Sigmoid colon (tissue), 7 donors: ENCODE measurements around the gene ABCC3. TPM values are rescaled to one million over a fixed set of nuclear protein-coding genes. Genes with fewer than 3 reads are reported as not detected.
"Not testable (repeated sequence)": the region's sequence is repeated elsewhere in the genome, so short reads cannot be mapped to it uniquely, and the experiment has no call there.

Source experiments
- DNase-seq: peaks from one replicate; pipeline ENCODE4 v3.0.0-alpha.2; 2019
- H3K27ac ChIP-seq, 4 donors: fragments of 200-600 bp; sonication (generic); one replicate each; pipeline ENCODE4 v1.5.1; 2016 to 2019; ENCODE audit warnings: mild to moderate bottlenecking in 1 of 4
- H3K27me3 ChIP-seq, 3 donors: fragments of 200-600 bp; sonication (generic); one replicate each; pipeline ENCODE4 v1.5.1; 2019; ENCODE audit warnings: mild to moderate bottlenecking in 1 of 3
- H3K36me3 ChIP-seq, 4 donors: fragments of 200-600 bp; sonication (generic); one replicate each; pipeline ENCODE4 v1.5.1; 2016 to 2019
- H3K4me1 ChIP-seq, 4 donors: fragments of 200-600 bp; sonication (generic); one replicate each; pipeline ENCODE4 v1.5.1; 2017 to 2019
- H3K4me3 ChIP-seq, 4 donors: fragments of 200-600 bp; sonication (generic); one replicate each; pipeline ENCODE4 v1.5.1; 2017 to 2019; ENCODE audit warnings: mild to moderate bottlenecking in 2 of 4, moderate library complexity in 1 of 4
- H3K9me3 ChIP-seq, 4 donors: fragments of 200-600 bp in 3 of 4; sonication (generic) in 3 of 4; one replicate each; pipeline versions ENCODE4 v1.5.1 to v1.6.1; 2013 to 2019
- EP300 ChIP-seq, 4 donors: sonication (generic); formaldehyde crosslinking; IDR thresholded peaks; one replicate each; pipeline ENCODE4 v1.6.1; 2017; ENCODE audit warnings: antibody characterized with exemption in 4 of 4
- POLR2A ChIP-seq, 2 donors: fragments of 450-650 bp; IDR thresholded peaks; one replicate each; pipeline ENCODE4 v1.6.1; 2016; ENCODE audit warnings: antibody characterized with exemption in 2 of 2, mild to moderate bottlenecking in 2 of 2, moderate library complexity in 2 of 2
- POLR2AphosphoS5 ChIP-seq, 4 donors: sonication (generic); formaldehyde crosslinking; IDR thresholded peaks; one replicate each; pipeline ENCODE4 v1.6.1; 2017; ENCODE audit warnings: antibody characterized with exemption in 4 of 4
- WGBS, 2 donors: extraction: QIAGEN DNeasy Blood & Tissue Kit; methylation state at CpG; one replicate each; pipeline ENCODE4 v1.1.7; 2013; 5-methylcytosine and 5-hydroxymethylcytosine counted together
- intact Hi-C: fragments of 100-400 bp; cut with DNase I; formaldehyde crosslinking; loops from one replicate; pipeline ENCODE4 v1.15.1; 2023
- polyA plus RNA-seq, 3 donors: library from polyadenylated mRNA; stranded (reverse); fragments of 200-250 nt; gene quantifications; one replicate each; pipeline ENCODE4 v1.2.3, GENCODE V29; 2013
- total RNA-seq, 4 donors: library from RNA; depleted of rRNA; stranded (reverse); fragments of >200 nt; gene quantifications; one replicate each; pipeline ENCODE4 v1.1.0, GENCODE V29; 2016
- TF ChIP-seq, protein P1 (sequence below), 4 experiments: fragments of 450-650 bp in 3 of 4; fragments of 200-600 bp in 1 of 4; IDR thresholded peaks; one replicate each; pipeline ENCODE4 v1.5.1; 2016 to 2019; ENCODE audit warnings: antibody characterized with exemption in 4 of 4, mild to moderate bottlenecking in 3 of 4, moderate library complexity in 2 of 4
- donor health status: healthy with polysubstance abuse.
- donor health status: Bipolar disorder and iron deficiency.
- donor health status: healthy.

The ABCC3 gene
- total and polyA plus RNA-seq, 7 donors: 0.71 to 94.1 (median 2.6) TPM

DNA sequence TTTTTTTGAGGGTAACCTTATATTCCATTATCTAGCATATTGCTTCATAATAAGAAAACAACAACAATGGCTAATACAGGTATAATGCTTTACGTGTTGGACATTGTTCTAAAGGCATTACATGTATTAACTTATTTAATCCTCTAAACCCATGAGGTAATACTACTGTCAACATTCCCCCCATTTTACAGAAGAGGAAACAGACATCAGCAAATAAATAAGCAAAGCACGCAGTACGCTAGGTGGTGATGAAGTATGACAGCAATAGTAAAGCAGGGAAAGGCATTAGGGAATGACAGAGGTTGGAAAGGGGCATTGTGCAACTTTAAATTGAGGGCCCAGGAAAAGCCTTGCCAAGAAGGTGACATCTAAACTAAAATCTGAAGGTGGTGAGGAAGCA is 68.5 kb downstream of the ABCC3 start:
- DNase-seq: no peak
- Histone ChIP-seq H3K27me3 (no peaks in the 10 kb centered on the region), H3K4me1 (peaks cover 0 to 53% (median 42%) of the 10 kb centered on the region in 4 donors), H3K27ac (no peak overlapping the region), H3K9me3 (no peaks in the 10 kb centered on the region), H3K4me3 (no peak overlapping the region), H3K36me3 (peaks cover 7 to 25% (median 16%) of the 10 kb centered on the region in 4 donors)
- intact Hi-C loops: no loop called here
- TF ChIP-seq POLR2A (IDR thresholded peaks at IDR 0.05): no peak
- TF ChIP-seq POLR2AphosphoS5 (IDR thresholded peaks at IDR 0.05): no peak
- TF ChIP-seq, protein P1, sequence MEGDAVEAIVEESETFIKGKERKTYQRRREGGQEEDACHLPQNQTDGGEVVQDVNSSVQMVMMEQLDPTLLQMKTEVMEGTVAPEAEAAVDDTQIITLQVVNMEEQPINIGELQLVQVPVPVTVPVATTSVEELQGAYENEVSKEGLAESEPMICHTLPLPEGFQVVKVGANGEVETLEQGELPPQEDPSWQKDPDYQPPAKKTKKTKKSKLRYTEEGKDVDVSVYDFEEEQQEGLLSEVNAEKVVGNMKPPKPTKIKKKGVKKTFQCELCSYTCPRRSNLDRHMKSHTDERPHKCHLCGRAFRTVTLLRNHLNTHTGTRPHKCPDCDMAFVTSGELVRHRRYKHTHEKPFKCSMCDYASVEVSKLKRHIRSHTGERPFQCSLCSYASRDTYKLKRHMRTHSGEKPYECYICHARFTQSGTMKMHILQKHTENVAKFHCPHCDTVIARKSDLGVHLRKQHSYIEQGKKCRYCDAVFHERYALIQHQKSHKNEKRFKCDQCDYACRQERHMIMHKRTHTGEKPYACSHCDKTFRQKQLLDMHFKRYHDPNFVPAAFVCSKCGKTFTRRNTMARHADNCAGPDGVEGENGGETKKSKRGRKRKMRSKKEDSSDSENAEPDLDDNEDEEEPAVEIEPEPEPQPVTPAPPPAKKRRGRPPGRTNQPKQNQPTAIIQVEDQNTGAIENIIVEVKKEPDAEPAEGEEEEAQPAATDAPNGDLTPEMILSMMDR (IDR thresholded peaks at IDR 0.05): no peak
- no peak for TF ChIP-seq EP300 (IDR thresholded peaks at IDR 0.05)
- WGBS, 2 donors: 88 to 95% methylated on average over 3 of the region's 3 CpGs

DNA sequence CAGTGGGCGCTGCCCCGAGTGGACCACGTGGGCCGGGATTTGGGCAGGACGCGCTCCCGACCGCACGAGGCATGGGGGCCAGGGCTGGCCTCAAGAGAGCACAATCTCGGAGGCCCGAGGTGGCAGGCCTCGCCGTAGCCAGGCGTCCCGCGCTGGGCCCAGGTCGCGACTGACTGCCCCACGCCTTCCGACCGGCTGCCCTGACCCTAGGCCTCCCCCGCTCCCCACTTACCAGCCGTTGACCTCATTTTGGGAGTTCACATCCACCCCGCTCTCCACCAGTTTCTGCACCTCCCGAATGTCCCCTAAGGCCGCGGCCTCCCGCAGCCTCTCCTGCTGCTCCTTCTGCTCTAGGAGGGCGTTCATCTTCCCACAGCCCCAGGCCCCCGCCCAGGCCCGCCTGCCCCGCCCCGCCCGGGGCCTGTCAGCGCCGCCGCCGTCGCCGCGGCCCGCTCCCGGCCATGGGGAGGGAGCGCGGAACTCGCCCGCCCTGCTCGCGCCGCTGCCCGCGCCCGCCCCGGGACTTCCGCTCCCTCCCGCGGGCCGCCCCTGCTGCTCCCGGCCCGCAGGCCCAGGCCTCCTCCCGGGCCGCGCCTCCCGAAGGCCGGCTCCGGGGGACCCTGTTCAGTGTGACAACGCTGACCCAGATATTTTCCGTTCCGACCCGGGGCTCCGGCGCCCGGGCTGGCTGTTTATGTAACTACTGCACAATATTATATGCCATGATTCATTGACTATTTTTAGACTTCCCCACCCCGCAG is 72.8 kb downstream of the ABCC3 start, which contains the start of gene ANKRD40:
Gene ANKRD40 (minus strand): TSS at position 626 of the 761 bp plus-strand sequence. CDS start 260 bp downstream, at position 366.
- peak within 1 kb of the TSS; percentile 92 to 97 (median 96) for H3K27ac ChIP-seq
- H3K9me3 ChIP-seq: no peaks in the 10 kb centered on the region
- peak within 1 kb of the TSS; percentile 44 to 79 (median 74) for H3K4me3 ChIP-seq
- H3K4me1 ChIP-seq: peaks cover 0 to 64% (median 57%) of the 10 kb centered on the region in 4 donors
- TF ChIP-seq POLR2AphosphoS5 (IDR thresholded peaks at IDR 0.05) (peak; percentile 62 to 83 (median 77)), POLR2A (IDR thresholded peaks at IDR 0.05) (peak in 1 of 2 donors; percentile 41), EP300 (IDR thresholded peaks at IDR 0.05) (peak in 2 of 4 donors; percentile 10 to 33)
- TF ChIP-seq, protein P1 (IDR thresholded peaks at IDR 0.05): no peak
- H3K36me3 ChIP-seq: peaks cover 0 to 3% (median 0%) of the 10 kb centered on the region in 4 donors
- DNase-seq: peak; percentile 97
- H3K27me3 ChIP-seq: no peaks in the 10 kb centered on the region
- 0% methylated on average over 74 of the region's 74 CpGs for WGBS, 2 donors
- intact Hi-C loops: loop anchor here (2.0 kb wide), 1 partner anchor 21 kb away; no protein-coding TSS in a partner anchor

DNA sequence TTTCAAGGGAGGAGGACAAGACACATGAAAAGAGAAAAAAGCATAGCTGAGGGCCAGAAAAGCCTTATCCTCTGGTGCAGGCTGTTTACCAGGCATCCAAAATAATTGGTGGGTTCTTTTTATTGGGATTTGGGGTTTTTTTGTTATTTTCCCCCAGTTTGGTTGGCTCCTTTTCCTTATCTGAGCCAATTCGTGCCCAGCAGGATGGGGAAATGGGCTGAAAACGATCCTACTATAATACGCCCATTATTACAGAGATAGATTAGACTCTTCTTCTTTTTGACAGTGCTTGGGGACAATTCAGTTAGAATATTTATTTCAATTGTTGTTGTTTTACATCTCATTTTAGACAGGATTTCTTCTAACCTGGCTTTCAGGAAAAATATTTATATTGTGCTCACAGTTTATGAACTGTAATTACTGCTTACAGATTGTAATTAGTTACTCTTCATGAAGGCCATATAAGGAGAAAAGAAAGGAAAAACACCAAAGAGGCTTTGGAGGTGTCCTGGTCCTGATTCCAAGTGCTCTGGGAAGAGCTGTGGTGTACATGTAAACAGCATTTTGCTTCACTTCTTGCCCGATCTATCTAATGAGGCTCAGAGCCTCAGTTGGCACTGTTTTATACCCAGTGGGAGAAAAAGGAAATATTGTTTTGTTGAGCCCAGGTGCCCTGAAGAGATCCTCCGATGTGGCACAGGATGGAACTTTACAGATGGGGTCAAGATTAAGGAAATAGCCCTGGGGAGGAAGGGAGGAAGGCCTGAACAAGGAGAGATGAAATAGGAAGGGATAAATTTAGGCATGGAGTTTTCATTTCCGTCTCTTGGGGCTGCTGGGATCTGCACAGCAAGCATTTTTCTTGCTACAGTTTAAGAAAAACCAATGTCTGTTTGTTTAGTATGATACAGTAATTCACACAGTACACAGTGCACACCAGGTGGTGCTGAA is 73.6 kb downstream of the ABCC3 start:
- H3K4me3 ChIP-seq: peak overlapping the region; percentile 27 to 79 (median 74)
- TF ChIP-seq, protein P1 (IDR thresholded peaks at IDR 0.05): no peak
- TF ChIP-seq EP300 (IDR thresholded peaks at IDR 0.05) (no peak), POLR2A (IDR thresholded peaks at IDR 0.05) (peak in 1 of 2 donors; percentile 51), POLR2AphosphoS5 (IDR thresholded peaks at IDR 0.05) (peak in 1 of 4 donors; percentile 3)
- peak overlapping the region; percentile 92 to 97 (median 96) for H3K27ac ChIP-seq
- no peaks in the 10 kb centered on the region for H3K9me3 ChIP-seq
- H3K27me3 ChIP-seq: no peaks in the 10 kb centered on the region
- 1 to 4% methylated on average over 6 of the region's 6 CpGs for WGBS, 2 donors
- peaks cover 0 to 3% (median 0%) of the 10 kb centered on the region in 4 donors for H3K36me3 ChIP-seq
- H3K4me1 ChIP-seq: peaks cover 0 to 56% (median 49%) of the 10 kb centered on the region in 4 donors
- DNase-seq: no peak
- intact Hi-C loops: no loop called here

DNA sequence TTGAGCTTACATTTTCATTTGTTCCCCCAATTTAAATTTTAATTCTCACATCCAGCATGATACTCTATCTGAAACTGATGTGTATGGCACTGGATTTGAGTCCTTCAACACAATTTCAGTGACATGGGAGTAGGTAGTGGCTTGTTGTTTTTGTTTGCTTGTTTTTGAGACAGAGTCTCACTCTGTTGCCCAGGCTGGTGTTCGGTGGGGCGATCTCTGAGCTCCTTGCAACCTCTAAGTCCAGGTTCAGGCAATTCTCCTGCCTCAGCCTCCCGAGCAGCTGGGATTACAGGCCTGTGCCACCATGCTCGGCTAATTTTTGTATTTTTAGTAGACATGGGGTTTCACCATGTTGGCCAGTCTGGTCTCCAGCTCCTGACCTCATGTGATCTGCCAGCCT is 74.4 kb downstream of the ABCC3 start:
- peaks cover 0 to 49% (median 42%) of the 10 kb centered on the region in 4 donors for H3K4me1 ChIP-seq
- H3K27ac ChIP-seq: peak overlapping the region; percentile 92 to 97 (median 96)
- H3K9me3 ChIP-seq, H3K36me3 ChIP-seq, intact Hi-C loops, H3K27me3 ChIP-seq, DNase-seq: not testable (repeated sequence)
- 76 to 83% methylated on average over 4 of the region's 4 CpGs for WGBS, 2 donors
- peak overlapping the region in 1 of 4 donors; percentile 74 for H3K4me3 ChIP-seq
